ENCODE measurements around the gene DSG4.

- no peak for TF ChIP-seq CEBPB (IDR thresholded peaks at IDR 0.05; ENCODE audit: low read depth, low read length)
- no peak for TF ChIP-seq POLR2A (IDR thresholded peaks at IDR 0.05; ENCODE audit: low read depth, low read length)
- no peak for TF ChIP-seq CTCF (conservative IDR thresholded peaks at IDR 0.05; ENCODE audit: low read depth, low read length)
- TF ChIP-seq RFX5 (IDR thresholded peaks at IDR 0.05; ENCODE audit: low read depth, low read length) = no peak
- TF ChIP-seq, protein P1, sequence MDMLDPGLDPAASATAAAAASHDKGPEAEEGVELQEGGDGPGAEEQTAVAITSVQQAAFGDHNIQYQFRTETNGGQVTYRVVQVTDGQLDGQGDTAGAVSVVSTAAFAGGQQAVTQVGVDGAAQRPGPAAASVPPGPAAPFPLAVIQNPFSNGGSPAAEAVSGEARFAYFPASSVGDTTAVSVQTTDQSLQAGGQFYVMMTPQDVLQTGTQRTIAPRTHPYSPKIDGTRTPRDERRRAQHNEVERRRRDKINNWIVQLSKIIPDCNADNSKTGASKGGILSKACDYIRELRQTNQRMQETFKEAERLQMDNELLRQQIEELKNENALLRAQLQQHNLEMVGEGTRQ (IDR thresholded peaks at IDR 0.05; ENCODE audit: low read depth, low read length) = no peak
- TF ChIP-seq RAD21 (IDR thresholded peaks at IDR 0.05; ENCODE audit: low read length) = no peak
- no peak for TF ChIP-seq NFE2L2 (IDR thresholded peaks at IDR 0.05; ENCODE audit: low read depth, low read length)
- TF ChIP-seq ELK1 (IDR thresholded peaks at IDR 0.05; ENCODE audit: borderline replicate concordance, low read depth, low read length) = no peak
These were observed 22.9 kb downstream of the DSG4 start for GRCh38 chr18:31399306-31400032.
